GM18867 (cell line): ENCODE data around the gene EMID1.

Source experiments
- ATAC-seq: cut with Tn5 transposase; IDR thresholded peaks from one replicate; pipeline ENCODE4 v1.9.1; 2021; ENCODE audit warnings: mild to moderate bottlenecking, moderate library complexity; ENCODE audit not compliant: unreplicated experiment

The EMID1 gene

GRCh38 chr22:29277927-29278326 lies 72.2 kb downstream of the EMID1 start:
- ATAC-seq = no peak

- ATAC-seq = no peak
Measured at GRCh38 chr22:29284196-29284595, 78.5 kb downstream of the EMID1 start.

GRCh38 chr22:29288837-29289236 lies 83.1 kb downstream of the EMID1 start:
- ATAC-seq = no peak

GRCh38 chr22:29290061-29290460 lies 84.4 kb downstream of the EMID1 start:
- no peak for ATAC-seq

GRCh38 chr22:29291215-29291614 lies 85.5 kb downstream of the EMID1 start:
- no peak for ATAC-seq

GRCh38 chr22:29292379-29292778 lies 86.7 kb downstream of the EMID1 start:
- no peak for ATAC-seq

GRCh38 chr22:29298641-29299040 lies 92.9 kb downstream of the EMID1 start:
- no peak for ATAC-seq

- no peak for ATAC-seq
Measured at GRCh38 chr22:29299136-29299900, 93.6 kb downstream of the EMID1 start.

GRCh38 chr22:29300467-29300806 lies 94.7 kb downstream of the EMID1 start:
- ATAC-seq = no peak

GRCh38 chr22:29300807-29301601 lies 95.3 kb downstream of the EMID1 start:
- no peak for ATAC-seq

GRCh38 chr22:29301716-29302401 lies 96.2 kb downstream of the EMID1 start:
- no peak for ATAC-seq

- ATAC-seq = no peak
Measured at GRCh38 chr22:29302402-29302680, 96.6 kb downstream of the EMID1 start.

- no peak for ATAC-seq
Measured at GRCh38 chr22:29302681-29303465, 97.2 kb downstream of the EMID1 start.

- no peak for ATAC-seq
Measured at GRCh38 chr22:29305836-29306174, 100.1 kb downstream of the EMID1 start.

- no peak for ATAC-seq
Measured at GRCh38 chr22:29306175-29306834, 100.6 kb downstream of the EMID1 start, which contains the start of gene GAS2L1. GAS2L1 (plus strand) TSS chr22:29306650; CDS start chr22:29308106, 1,456 bp downstream.

- ATAC-seq = no peak
Measured at GRCh38 chr22:29306835-29307595, 101.3 kb downstream of the EMID1 start.

GRCh38 chr22:29307596-29308147 lies 102.0 kb downstream of the EMID1 start:
- ATAC-seq = no peak

- no peak for ATAC-seq
Measured at GRCh38 chr22:29308148-29308790, 102.6 kb downstream of the EMID1 start.

GRCh38 chr22:29308791-29309262 lies 103.1 kb downstream of the EMID1 start:
- no peak for ATAC-seq
